ENCODE results near the gene CRISP1.
"Not testable (repeated sequence)": the region's sequence is repeated elsewhere in the genome, so short reads cannot be mapped to it uniquely, and the experiment has no call there.

The CRISP1 gene

DNA sequence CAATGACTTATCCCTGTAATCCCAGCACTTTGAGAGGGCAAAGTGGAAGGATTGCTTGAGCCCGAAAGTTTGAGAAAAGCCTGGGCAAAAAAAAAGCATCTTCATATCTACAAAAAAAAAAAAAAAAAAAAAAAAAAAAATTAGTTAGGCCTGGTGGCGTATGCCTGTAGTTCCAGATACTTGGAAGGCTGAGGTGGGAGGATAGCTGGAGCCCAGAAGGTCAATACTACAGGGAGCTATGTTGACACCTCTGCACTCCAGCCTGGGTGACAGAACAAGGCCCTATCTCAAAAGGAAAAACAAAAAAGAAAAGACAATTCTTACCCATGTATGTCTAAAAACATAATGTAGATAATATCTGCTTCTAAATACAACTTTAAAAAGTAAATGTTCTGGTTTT is 27.2 kb downstream of the CRISP1 start:
- no peak for DNase-seq

DNA sequence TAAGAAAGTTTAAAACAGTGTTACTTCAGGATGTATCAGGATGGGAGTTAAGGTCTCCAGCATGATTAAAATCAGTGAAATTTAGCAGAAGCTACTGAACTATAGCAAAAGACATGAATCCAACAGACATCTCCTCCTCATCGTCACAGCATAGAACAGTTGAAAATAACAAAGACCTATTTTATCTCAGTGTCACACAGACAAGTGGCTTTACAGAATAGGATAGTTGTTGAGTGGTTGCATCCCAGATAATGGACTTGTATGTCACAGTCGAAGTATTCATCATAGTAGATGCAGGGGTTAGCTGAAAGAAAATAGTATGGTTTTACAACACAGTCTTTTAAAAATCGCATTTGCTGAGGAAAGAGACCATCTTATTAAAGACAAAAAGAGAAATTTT is 31.2 kb downstream of the CRISP1 start:
- DNase-seq = no peak

DNA sequence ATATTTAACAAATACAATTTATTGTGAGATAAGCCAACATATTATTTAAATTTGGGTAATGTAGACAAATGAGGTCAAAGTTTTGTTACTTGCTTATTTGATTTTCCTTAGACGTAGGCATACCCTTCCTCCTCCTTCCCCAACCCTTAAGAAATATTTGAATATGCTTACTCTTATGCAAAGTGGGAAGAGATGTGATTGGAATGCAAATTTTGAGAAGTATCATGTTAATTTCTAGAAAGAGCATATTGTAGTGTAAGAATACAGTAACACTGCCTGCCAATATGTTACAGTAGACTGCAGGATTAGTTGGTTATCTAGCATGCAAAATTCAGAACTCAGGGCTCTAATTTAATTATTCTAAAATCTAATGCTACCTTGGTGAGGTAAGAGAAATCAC is 32.9 kb downstream of the CRISP1 start:
- DNase-seq = no peak

DNA sequence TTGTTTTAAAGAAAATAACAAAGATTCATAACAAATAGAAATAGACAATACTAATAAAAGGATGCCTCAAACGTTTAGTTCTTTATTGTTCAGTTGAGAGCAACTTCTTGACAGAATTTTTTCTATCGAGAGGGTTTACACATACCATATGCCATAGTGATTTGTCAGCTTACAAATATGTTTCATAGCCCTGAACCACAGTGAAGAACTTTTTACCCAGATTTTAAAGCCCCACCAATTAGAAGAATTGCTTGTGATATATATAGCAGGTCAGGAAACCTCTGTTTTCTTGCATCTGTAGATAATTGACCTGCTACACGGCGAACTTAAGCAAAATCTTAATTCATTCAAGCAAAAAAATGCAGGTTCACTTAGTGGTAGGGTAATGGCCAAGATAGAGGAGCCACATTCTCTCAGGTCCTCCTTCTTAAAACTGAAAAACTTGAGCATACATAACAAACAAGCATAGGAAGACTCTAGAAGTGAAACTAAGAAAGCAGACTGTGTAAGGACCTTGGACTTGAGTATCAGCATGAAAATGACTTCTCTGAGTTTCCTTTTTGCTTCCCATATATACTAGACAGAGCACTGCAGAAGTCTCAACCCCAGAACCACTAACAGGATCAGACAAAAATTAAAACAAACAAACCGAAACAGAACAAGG is 39.5 kb downstream of the CRISP1 start:
- no peak for DNase-seq

DNA sequence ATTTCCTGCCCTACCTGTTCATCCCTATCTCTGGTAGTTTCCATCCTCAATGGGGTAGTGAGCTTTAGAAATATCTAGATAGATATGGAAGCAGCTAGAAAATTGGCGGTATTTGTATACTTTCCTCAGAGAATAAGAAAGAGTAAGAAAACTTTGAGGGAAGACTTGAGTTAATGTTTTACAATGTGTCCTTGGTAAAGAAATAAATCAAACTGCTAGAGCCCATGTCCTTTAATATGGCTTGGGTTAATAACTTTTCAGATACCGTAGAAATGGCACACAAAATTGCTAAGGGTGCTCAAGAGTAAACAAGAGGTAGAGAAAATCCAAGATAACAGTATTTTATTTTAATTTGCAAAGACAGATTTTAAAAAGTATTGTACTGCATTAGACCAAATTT is 51.2 kb downstream of the CRISP1 start:
- DNase-seq = no peak

DNA sequence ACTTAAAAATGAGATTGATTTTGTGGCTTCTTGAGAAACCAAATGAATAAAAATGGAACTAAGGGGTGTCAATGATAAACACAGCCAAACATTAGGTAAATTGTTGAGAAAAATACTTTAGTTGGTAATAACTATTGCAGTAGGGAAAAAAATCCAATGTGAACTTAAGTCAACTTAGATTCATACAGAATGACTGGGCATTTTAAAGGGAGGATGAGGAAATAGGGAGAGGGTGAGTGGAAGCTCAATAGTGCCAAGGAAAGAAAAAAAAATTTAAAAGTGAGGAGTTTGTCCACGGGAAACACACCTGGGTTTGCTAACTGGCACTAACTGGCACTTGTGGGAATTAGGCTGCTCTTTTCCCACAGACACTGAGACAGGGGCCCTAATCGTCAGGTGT is 53.1 kb downstream of the CRISP1 start:
- no peak for DNase-seq

DNA sequence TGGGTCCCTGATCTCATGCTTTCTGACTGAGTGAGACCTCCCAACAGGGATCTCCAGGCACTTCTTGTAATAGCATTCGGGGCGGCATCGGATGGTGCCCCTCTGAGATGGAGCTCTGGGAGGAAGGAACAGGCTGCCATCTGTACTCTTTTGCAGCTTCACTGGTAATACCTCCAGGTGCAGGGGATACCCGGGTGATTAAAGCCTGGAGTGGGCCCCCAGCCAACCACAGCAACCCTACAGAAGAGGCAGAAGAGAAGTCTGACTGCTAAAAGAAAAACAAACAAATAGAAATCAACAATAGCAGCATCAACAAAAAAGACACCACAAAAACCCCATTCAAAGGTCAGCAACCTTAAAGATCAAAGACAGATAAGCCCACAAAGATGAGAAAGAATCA is 60.2 kb downstream of the CRISP1 start:
- no peak for DNase-seq

DNA sequence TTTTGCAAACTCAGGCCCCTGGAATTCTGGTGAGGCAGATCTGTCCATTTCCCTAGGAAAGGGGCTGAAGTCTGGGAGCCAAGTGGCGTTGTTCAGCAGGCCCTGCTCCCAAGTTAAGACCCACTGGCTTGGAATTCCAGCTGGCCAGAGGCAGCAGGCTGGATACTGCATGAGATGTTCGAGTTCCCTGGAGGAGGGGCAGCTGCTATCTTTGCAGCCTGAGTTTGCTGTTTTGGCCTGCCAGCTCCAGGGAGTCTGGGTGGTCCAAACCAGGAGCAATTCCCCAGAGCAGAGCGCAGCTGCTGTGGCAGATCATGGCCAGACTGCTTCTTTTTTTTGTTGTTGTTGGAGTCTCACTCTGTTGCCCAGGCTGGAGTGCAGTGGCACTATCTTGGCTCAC is 61.1 kb downstream of the CRISP1 start:
- no peak for DNase-seq

DNA sequence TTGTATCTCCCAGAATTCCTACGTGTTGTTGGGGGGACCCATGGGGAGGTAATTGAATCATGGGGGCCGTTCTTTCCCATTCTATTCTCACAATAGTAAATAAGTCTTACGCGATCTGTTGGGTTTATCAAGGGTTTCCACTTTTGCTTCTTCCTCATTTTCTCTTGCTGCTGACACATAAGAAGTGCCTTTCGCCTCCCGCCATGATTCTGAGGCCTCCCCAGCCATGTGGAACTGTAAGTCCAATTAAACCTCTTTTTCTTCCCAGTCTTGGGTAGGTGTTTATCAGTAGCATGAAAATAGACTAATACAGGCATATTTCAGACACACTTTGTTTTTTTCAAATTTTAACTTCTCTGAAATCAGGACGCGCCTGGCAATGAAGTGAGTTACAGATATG is 64.8 kb downstream of the CRISP1 start:
- DNase-seq = no peak

DNA sequence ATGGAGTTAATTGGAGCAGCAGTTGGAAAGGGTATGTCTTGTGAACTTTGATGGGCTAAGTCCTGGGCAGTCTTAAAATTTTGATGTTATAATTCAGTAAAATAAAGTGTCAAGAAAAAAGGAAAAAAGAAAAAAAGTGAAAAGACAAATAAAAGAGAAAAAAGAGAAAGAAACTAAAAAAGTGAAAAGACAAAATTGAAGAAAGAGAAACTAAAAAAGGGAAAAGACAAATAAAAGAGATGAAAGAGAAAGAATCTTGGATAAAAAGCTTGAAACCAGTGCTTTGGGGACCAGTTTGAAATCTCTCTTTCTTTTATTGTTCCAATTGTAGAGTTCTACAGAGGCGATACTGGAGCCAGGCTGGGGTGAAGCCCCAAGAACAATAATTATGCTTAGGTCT is 67.2 kb downstream of the CRISP1 start:
- no peak for DNase-seq

DNA sequence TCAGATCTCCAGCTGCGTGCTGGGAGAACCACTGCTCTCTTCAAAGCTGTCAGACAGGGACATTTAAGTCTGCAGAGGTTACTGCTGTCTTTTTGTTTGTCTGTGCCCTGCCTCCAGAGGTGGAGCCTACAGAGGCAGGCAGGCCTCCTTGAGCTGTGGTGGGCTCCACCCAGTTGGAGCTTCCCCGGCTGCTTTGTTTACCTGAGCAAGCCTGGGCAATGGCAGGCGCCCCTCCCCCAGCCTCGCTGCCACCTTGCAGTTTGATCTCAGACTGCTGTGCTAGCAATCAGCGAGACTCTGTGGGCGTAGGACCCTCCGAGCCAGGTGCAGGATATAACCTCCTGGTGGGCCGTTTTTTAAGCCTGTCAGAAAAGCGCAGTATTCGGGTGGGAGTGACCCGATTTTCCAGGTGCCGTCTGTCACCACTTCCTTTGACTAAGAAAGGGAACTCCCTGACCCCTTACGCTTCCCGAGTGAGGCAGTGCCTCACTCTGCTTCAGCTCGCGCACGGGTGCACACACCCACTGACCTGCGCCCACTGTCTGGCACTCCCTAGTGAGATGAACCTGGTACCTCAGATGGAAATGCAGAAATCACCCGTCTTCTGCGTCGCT is 69.4 kb downstream of the CRISP1 start:
- DNase-seq = not testable (repeated sequence)

DNA sequence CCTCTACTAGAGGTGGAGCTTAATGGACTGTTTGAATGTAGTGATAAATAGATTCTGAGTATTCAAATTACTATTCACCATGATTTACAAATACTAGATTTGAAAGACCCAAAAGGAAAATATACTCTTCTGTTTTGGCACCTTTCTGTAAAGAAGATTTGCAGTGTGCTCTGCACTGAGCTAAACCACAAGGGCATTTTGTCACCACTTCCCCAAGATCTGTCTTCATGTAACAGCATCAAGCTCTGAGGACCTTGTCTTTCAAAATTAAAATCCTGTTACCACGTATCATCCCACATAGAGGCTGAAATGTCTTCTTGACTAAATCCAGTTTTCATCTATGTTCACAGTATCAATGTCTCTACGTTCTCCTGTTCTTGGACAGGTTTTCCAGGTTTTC is 76.0 kb downstream of the CRISP1 start:
- no peak for DNase-seq

DNA sequence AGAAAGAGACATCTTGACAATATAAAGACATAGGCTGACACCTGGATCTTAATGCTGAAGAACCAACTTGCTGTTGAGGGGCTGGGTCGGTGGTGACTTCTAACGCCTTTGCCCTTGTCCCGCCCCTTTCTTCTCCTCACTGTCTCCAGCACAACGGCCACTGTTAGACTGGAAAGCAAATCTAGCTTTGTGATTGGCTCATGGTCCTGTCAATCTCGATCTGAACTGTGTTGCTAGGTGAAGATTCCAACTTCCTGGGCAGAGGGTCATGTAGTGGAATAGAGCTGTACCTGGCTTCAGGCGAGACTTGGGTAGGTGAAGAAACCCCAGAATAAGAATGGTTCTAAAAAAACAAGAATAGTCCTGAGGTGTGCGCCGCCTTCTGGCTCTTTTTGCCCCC is 79.2 kb downstream of the CRISP1 start, which contains the start of gene PGK2:
TSS of gene PGK2 (minus strand) at position 110 of the 400 bp plus-strand sequence. CDS start at position 12, 98 bp downstream.
- DNase-seq = no peak

DNA sequence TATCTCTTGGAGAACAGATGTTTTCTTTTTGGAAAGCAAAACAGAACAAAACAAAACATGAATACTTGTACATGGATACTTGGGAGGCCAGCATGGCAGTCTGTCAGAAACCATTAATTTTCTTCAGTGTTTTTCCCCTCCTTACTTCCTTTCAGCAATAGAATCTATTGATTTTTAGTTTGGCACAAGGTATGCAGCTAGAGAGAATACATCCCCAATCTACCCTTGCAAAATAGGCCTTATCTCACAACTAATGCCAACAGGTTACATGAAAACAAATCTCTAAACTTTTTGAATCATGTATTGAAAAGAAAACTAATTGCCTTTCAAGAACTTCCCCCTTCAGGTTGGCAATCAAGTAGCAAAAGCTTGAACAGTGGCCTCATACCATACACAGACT is 82.1 kb downstream of the CRISP1 start:
- DNase-seq = no peak
